Omental fat pad (tissue), 4 donors: ENCODE results near the gene POU2F1. TPM values are rescaled to one million over a fixed set of nuclear protein-coding genes. Genes with fewer than 3 reads are reported as not detected.

Source experiments
- ATAC-seq: fragments of 150-250 bp; one replicate; pipeline ENCODE4 v1.9.1; 2016; ENCODE audit warnings: mild to moderate bottlenecking, moderate library complexity; ENCODE audit not compliant: low FRiP score
- DNase-seq: peaks from one replicate; pipeline ENCODE4 v3.0.0-alpha.2; 2019; ENCODE audit warnings: low spot score
- CTCF ChIP-seq, 3 donors: fragments of 450-650 bp; IDR thresholded peaks; one replicate each; pipeline ENCODE4 v1.5.1; 2016 to 2017; ENCODE audit warnings: antibody characterized with exemption in 3 of 3, mild to moderate bottlenecking in 3 of 3, moderate library complexity in 2 of 3
- total RNA-seq, 4 donors: library from RNA; depleted of rRNA; stranded (reverse); fragments of >200 nt; gene quantifications; one replicate each; pipeline ENCODE4 v1.1.0, GENCODE V29; 2016

POU2F1 gene
- total RNA-seq, 4 donors from 2014 or later, result 10.3 to 18.9 (median 13.5) TPM

- ATAC-seq (no peak), DNase-seq (no peak)
- no peak for TF ChIP-seq CTCF (IDR thresholded peaks at IDR 0.05)
Observed at GRCh38 chr1:167430134-167430848, 209.6 kb downstream of the POU2F1 start.

- no peak for ATAC-seq
- no peak for DNase-seq
- no peak for TF ChIP-seq CTCF (IDR thresholded peaks at IDR 0.05)
Observed at GRCh38 chr1:167430849-167431242, 210.2 kb downstream of the POU2F1 start.

- ATAC-seq (no peak), DNase-seq (no peak)
- TF ChIP-seq CTCF (IDR thresholded peaks at IDR 0.05), result no peak
Observed at GRCh38 chr1:167431261-167431908, 210.7 kb downstream of the POU2F1 start.

- DNase-seq (no peak), ATAC-seq (no peak)
- no peak for TF ChIP-seq CTCF (IDR thresholded peaks at IDR 0.05)
Observed at GRCh38 chr1:167431909-167432650, 211.4 kb downstream of the POU2F1 start.

GRCh38 chr1:167432780-167433179 lies 212.1 kb downstream of the POU2F1 start:
- ATAC-seq (no peak), DNase-seq (no peak)
- no peak for TF ChIP-seq CTCF (IDR thresholded peaks at IDR 0.05)

GRCh38 chr1:167433884-167434283 lies 213.2 kb downstream of the POU2F1 start:
- DNase-seq, result no peak
- ATAC-seq, result no peak

More at GRCh38 chr1:167433884-167434283, 213.2 kb downstream of the POU2F1 start:
- TF ChIP-seq CTCF (IDR thresholded peaks at IDR 0.05), result no peak
